HG02973 (cell line): ENCODE results near the gene LATS2.

Experiments
- ATAC-seq: cut with Tn5 transposase; IDR thresholded peaks from one replicate; pipeline ENCODE4 v1.9.1; 2021; ENCODE audit warnings: moderate library complexity; ENCODE audit not compliant: unreplicated experiment

The LATS2 gene

GRCh38 chr13:21061029-21061763 lies at the start of gene LATS2:
TSS of gene LATS2 (minus strand) at chr13:21061586. CDS start at chr13:21046026, 15,560 bp downstream.
- ATAC-seq, result peak; percentile 92

GRCh38 chr13:21109168-21109567 lies 47.8 kb upstream of the LATS2 start:
- no peak for ATAC-seq

- no peak for ATAC-seq
Observed at GRCh38 chr13:21106089-21106488, 44.7 kb upstream of the LATS2 start.

- ATAC-seq, result no peak
Observed at GRCh38 chr13:21104199-21105019, 43.0 kb upstream of the LATS2 start.

GRCh38 chr13:21101865-21102576 lies 40.6 kb upstream of the LATS2 start:
- ATAC-seq, result no peak

- no peak for ATAC-seq
Observed at GRCh38 chr13:21100994-21101757, 39.8 kb upstream of the LATS2 start.

GRCh38 chr13:21100211-21100610 lies 38.8 kb upstream of the LATS2 start:
- no peak for ATAC-seq

GRCh38 chr13:21095311-21095710 lies 33.9 kb upstream of the LATS2 start:
- ATAC-seq, result no peak

- no peak for ATAC-seq
Observed at GRCh38 chr13:21089830-21090229, 28.4 kb upstream of the LATS2 start.

GRCh38 chr13:21088534-21088933 lies 27.1 kb upstream of the LATS2 start:
- ATAC-seq, result no peak

GRCh38 chr13:21086929-21087328 lies 25.5 kb upstream of the LATS2 start:
- no peak for ATAC-seq

- ATAC-seq, result no peak
Observed at GRCh38 chr13:21081926-21082325, 20.5 kb upstream of the LATS2 start.

- ATAC-seq, result no peak
Observed at GRCh38 chr13:21080593-21080891, 19.2 kb upstream of the LATS2 start.

- no peak for ATAC-seq
Observed at GRCh38 chr13:21079761-21080592, 18.6 kb upstream of the LATS2 start.

GRCh38 chr13:21079221-21079620 lies 17.8 kb upstream of the LATS2 start:
- ATAC-seq, result no peak

- no peak for ATAC-seq
Observed at GRCh38 chr13:21078501-21078900, 17.1 kb upstream of the LATS2 start.

GRCh38 chr13:21077788-21078353 lies 16.5 kb upstream of the LATS2 start:
- no peak for ATAC-seq

- ATAC-seq, result no peak
Observed at GRCh38 chr13:21077076-21077787, 15.8 kb upstream of the LATS2 start.

- no peak for ATAC-seq
Observed at GRCh38 chr13:21076253-21076652, 14.9 kb upstream of the LATS2 start.
